Stimulated activated naive CD8-positive, alpha-beta T cell treated with anti-CD3 and anti-CD28 coated beads, Interleukin-15, amount 100 ng/mL, for 72 hours (primary cell): ENCODE measurements around the gene CNOT8.

Experiments used
- ATAC-seq: fragments of 150-1000 bp; cut with Tn5 transposase; 2 replicates; pipeline ENCODE4 v1.10.0; 2021; ENCODE audit warnings: mild to moderate bottlenecking, moderate library complexity
- DNase-seq, 2 donors: peaks; one replicate each; pipeline ENCODE4 v3.0.0; 2021 to 2022
- H3K27ac Mint-ChIP-seq, 2 donors: one replicate each; pipeline ENCODE4 v1.8.0; 2022; ENCODE audit warnings: mild to moderate bottlenecking in 2 of 2, mixed read lengths in 2 of 2, moderate library complexity in 2 of 2
- H3K27me3 Mint-ChIP-seq: one replicate; pipeline ENCODE4 v1.8.0; 2022; ENCODE audit warnings: mixed read lengths
- H3K4me1 Mint-ChIP-seq: one replicate; pipeline ENCODE4 v1.8.0; 2022; ENCODE audit warnings: mild to moderate bottlenecking, mixed read lengths
- H3K4me3 Mint-ChIP-seq, 2 donors: one replicate each; pipeline ENCODE4 v1.8.0; 2022; ENCODE audit warnings: mild to moderate bottlenecking in 2 of 2, mixed read lengths in 2 of 2, moderate library complexity in 1 of 2
- H3K9me3 Mint-ChIP-seq, 2 donors: one replicate each; pipeline ENCODE4 v1.8.0; 2022; ENCODE audit warnings: mixed read lengths in 2 of 2

The CNOT8 gene

DNA sequence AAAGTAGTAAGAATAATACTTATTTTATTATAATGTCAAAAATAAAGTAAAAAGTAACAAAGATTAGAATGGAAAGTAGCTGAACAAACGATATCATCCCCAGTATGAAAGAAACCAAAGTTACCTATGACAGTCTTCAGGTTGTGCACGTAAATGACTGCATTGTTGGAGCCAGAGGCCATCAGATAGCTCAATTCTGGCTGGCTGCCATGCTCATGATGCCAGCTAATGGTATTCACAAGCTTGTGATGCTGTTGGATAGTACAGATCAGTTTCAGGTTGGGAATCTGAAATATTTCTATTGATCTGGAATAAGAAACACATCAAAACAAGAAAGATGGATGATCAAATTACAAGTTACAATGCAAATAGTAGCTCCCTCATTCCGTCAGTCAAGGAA, 58.4 kb downstream of the CNOT8 start:
- H3K27ac Mint-ChIP-seq: no peak overlapping the region
- no peaks in the 10 kb centered on the region for H3K4me1 Mint-ChIP-seq
- no peaks in the 10 kb centered on the region for H3K27me3 Mint-ChIP-seq
- no peak overlapping the region for H3K4me3 Mint-ChIP-seq
- no peaks in the 10 kb centered on the region for H3K9me3 Mint-ChIP-seq
- ATAC-seq (no peak), DNase-seq (no peak)

DNA sequence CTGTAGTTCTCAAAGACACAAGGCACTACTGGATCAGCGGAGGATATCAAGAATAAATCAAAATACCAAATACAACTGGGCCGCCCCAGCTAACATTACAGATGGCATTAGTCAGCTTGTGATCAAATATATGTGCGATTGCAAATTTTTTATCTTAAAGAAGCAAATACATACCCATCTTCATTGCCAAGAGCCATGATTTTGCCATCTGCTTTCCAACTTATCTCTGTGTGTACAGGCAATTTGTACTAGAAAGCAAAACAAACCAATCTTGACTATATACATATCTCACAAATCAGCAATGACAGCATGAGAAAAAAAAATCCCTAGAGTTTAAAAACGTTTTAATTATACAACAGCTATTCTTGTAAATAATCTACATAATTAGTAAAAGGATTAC, 59.3 kb downstream of the CNOT8 start:
- H3K4me3 Mint-ChIP-seq: no peak overlapping the region
- DNase-seq: no peak
- H3K4me1 Mint-ChIP-seq: no peaks in the 10 kb centered on the region
- no peak for ATAC-seq
- no peaks in the 10 kb centered on the region for H3K9me3 Mint-ChIP-seq
- no peaks in the 10 kb centered on the region for H3K27me3 Mint-ChIP-seq
- H3K27ac Mint-ChIP-seq: no peak overlapping the region

DNA sequence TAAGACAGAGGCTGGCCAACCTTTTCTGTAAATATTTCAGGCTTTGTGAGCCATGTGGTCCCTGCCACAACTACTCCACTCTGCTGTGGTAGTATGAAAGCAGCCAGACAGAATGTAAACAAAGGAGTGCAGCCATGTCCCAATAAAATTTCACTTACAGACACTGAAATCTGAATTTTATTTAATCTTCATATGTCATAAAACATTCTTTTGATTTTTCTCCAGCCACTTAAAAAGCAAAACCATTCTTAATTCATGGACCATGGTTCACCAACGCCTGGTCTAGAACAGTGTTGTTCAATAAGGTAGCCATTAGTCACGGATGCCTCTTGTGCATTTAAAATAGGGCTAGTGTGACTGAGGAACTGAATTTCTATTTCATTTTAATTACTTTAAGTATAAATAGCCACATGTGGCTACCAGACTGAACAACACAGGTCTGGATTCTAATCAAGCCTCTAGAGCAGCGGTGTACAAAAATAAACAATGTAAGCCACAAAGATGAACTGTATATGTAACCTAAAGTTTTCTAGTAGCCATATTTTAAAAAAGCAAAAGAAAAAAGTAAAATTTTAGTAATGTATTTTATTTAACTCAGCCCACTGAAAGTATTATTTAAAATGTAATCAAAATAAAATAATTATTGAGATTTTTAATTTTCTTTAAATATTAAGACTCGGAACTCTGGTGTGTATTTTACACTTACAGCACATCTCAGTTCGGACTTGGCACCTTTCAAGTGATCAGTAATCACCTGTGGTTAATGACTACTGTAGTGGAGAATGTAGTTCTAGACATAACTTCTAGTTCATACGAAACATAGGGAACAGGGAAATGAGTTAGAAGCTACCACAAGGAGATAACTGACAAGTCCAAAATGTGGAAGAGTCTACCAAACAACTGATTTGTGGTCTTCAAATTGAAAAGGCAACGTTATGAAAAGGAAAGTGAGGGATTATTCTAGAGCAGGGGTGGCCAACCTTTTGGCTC, 65.3 kb downstream of the CNOT8 start:
- Mint-ChIP-seq H3K4me3 (no peak overlapping the region), H3K27ac (no peak overlapping the region), H3K27me3 (no peaks in the 10 kb centered on the region), H3K4me1 (no peaks in the 10 kb centered on the region), H3K9me3 (no peaks in the 10 kb centered on the region)
- DNase-seq (no peak), ATAC-seq (no peak)
